Endothelial cell of umbilical vein (primary cell): ENCODE data around the gene SORCS3. TPM values are rescaled to one million over a fixed set of nuclear protein-coding genes. Genes with fewer than 3 reads are reported as not detected.

ENCODE experiments used
- BruUV-seq: library from RNA; stranded (reverse); fragments of 400-500 nt; replicated peaks from 2 replicates; lab custom pipeline; 2021; lab: Mats Ljungman, UMichigan
- CTCF ChIA-PET: fragments of 300-600, 350-600 bp; sonication (Branson Sonifier 250); formaldehyde crosslinking; loops from one replicate; lab custom pipeline; 2021; ENCODE audit warnings: antibody characterized with exemption, inconsistent platforms; lab: Charles Lee
- POLR2A ChIA-PET: fragments of 300-600, 350-600 bp; sonication (Branson Sonifier 250); formaldehyde crosslinking; loops from one replicate; lab custom pipeline; 2021; ENCODE audit warnings: antibody characterized with exemption, inconsistent platforms; lab: Charles Lee
- DNase-seq: peaks from one replicate; pipeline ENCODE4 v3.0.0-alpha.2; 2011; ENCODE audit warnings: low read depth, low spot score
- FAIRE-seq: peaks from 2 replicates; lab custom pipeline; 2011; peaks lifted over from hg19 to GRCh38; lab: Jason Lieb, UNC
- H2AFZ ChIP-seq: 2 replicates; pipeline ENCODE4 v1.6.0; 2012; ENCODE audit warnings: low read depth, low read length, control low read depth, inconsistent platforms
- H3K27ac ChIP-seq: 2 replicates; pipeline ENCODE4 v1.5.1; 2011; ENCODE audit warnings: low read depth, mild to moderate bottlenecking, control low read depth, low read length, moderate library complexity; ENCODE audit not compliant: insufficient read depth
- H3K27me3 ChIP-seq, 2 experiments: 2 replicates each; pipeline versions ENCODE4 v1.6.0 to v1.6.1; 2011; ENCODE audit warnings: low read length in 2 of 2, mixed read lengths in 1 of 2; ENCODE audit not compliant: control insufficient read depth in 2 of 2, insufficient read depth in 2 of 2
- H3K36me3 ChIP-seq, 2 experiments: 2 replicates in 1 of 2; 3 replicates in 1 of 2; pipeline ENCODE4 v1.5.1; 2011; ENCODE audit warnings: low read length in 2 of 2, mild to moderate bottlenecking in 1 of 2, moderate library complexity in 1 of 2; ENCODE audit not compliant: control insufficient read depth in 2 of 2, insufficient read depth in 2 of 2; ENCODE audit errors: extremely low read depth in 1 of 2
- H3K4me1 ChIP-seq: 3 replicates; pipeline ENCODE4 v1.5.1; 2011; ENCODE audit warnings: mild to moderate bottlenecking, low read length; ENCODE audit not compliant: control insufficient read depth, insufficient read depth; ENCODE audit errors: extremely low read depth
- H3K4me2 ChIP-seq: 2 replicates; pipeline ENCODE4 v1.6.1; 2011; ENCODE audit warnings: low read length, control low read depth, mixed read lengths; ENCODE audit not compliant: insufficient read depth
- H3K4me3 ChIP-seq, 3 experiments: fragments of 200-600 bp in 1 of 3; sonication (generic), shearing (Covaris generic) in 1 of 3; replicated peaks in 1 of 3; 2 replicates each; pipeline ENCODE4 v1.5.1; 2011 to 2016; ENCODE audit warnings: control low read depth in 3 of 3, low read length in 3 of 3, mild to moderate bottlenecking in 2 of 3, inconsistent platforms in 1 of 3, low read depth in 1 of 3, moderate library complexity in 1 of 3; ENCODE audit not compliant: insufficient read depth in 1 of 3
- H3K79me2 ChIP-seq: 2 replicates; pipeline ENCODE4 v1.6.0; 2012; ENCODE audit warnings: low read length, inconsistent platforms; ENCODE audit not compliant: control insufficient read depth, insufficient read depth
- H3K9ac ChIP-seq: replicated peaks from 2 replicates; pipeline ENCODE3; 2011; ENCODE audit warnings: low read length, control low read depth; ENCODE audit not compliant: insufficient read depth; ENCODE audit errors: extremely low read depth
- H3K9me1 ChIP-seq: replicated peaks from 3 replicates; pipeline ENCODE4 v1.6.0; 2011; ENCODE audit warnings: mild to moderate bottlenecking, low read length; ENCODE audit not compliant: control insufficient read depth, insufficient read depth; ENCODE audit errors: extremely low read depth
- H3K9me3 ChIP-seq: replicated peaks from 2 replicates; pipeline ENCODE4 v1.5.1; 2012; ENCODE audit warnings: low read length, inconsistent platforms; ENCODE audit not compliant: control insufficient read depth, insufficient read depth
- H4K20me1 ChIP-seq: replicated peaks from 2 replicates; pipeline ENCODE3; 2011; ENCODE audit warnings: mild to moderate bottlenecking, low read length; ENCODE audit not compliant: control insufficient read depth, insufficient read depth; ENCODE audit errors: extremely low read depth
- CTCF ChIP-seq, 2 donors: IDR thresholded peaks; 1 replicate in 1 of 2; 2 replicates in 1 of 2; pipeline ENCODE4 v1.5.1; 2011; ENCODE audit warnings: low read length in 2 of 2, mild to moderate bottlenecking in 2 of 2, moderate library complexity in 2 of 2, control low read depth in 1 of 2, inconsistent platforms in 1 of 2, low read depth in 1 of 2; ENCODE audit not compliant: insufficient read depth in 1 of 2; ENCODE audit errors: extremely low read depth in 1 of 2
- EZH2 ChIP-seq: IDR thresholded peaks from 2 replicates; pipeline ENCODE4 v1.6.1; 2012; ENCODE audit warnings: borderline replicate concordance, low read depth, mild to moderate bottlenecking, moderate library complexity, low read length, inconsistent platforms; ENCODE audit not compliant: severe bottlenecking
- FOS ChIP-seq: IDR thresholded peaks from 2 replicates; pipeline ENCODE4 v1.6.1; 2011; ENCODE audit warnings: mild to moderate bottlenecking, low read length, moderate library complexity, borderline replicate concordance; ENCODE audit not compliant: insufficient read depth
- GATA2 ChIP-seq: IDR thresholded peaks from 2 replicates; pipeline ENCODE4 v1.7.0; 2011; ENCODE audit warnings: low read depth, mild to moderate bottlenecking, moderate library complexity, mixed read lengths, low read length; ENCODE audit not compliant: insufficient read length, insufficient read depth
- JUN ChIP-seq: IDR thresholded peaks from 2 replicates; pipeline ENCODE4 v1.6.1; 2011; ENCODE audit warnings: borderline replicate concordance, low read depth; ENCODE audit not compliant: insufficient read length, insufficient read depth
- MYC ChIP-seq: IDR thresholded peaks from one replicate; pipeline ENCODE4 v1.6.1; 2011; ENCODE audit warnings: mild to moderate bottlenecking, low read depth, low read length
- POLR2A ChIP-seq: IDR thresholded peaks from 2 replicates; pipeline ENCODE4 v1.6.1; 2012; ENCODE audit warnings: low read depth, mild to moderate bottlenecking, control low read depth, low read length
- POLR2AphosphoS5 ChIP-seq: IDR thresholded peaks from 2 replicates; pipeline ENCODE4 v1.6.1; 2012; ENCODE audit warnings: low read depth, mild to moderate bottlenecking, control low read depth, low read length, moderate library complexity; ENCODE audit not compliant: insufficient read depth
- dilution Hi-C: fragments of 300-500 bp; cut with MboI; formaldehyde crosslinking; loops from one replicate; pipeline ENCODE4 v1.15.0; 2019; ENCODE audit warnings: low sequenced_read_pairs; ENCODE audit not compliant: extremely low pct_ligation_motif_present
- intact Hi-C: fragments of 100-400 bp; cut with micrococcal nuclease; formaldehyde crosslinking; loops from one replicate; pipeline ENCODE4 v1.10.0; 2022
- polyA plus RNA-seq, 4 experiments: library from polyadenylated mRNA; depleted of rRNA in 3 of 4; stranded (reverse) in 3 of 4; unstranded in 1 of 4; fragments of >200 nt; gene quantifications; 2 replicates each; pipeline versions ENCODE4 v1.2.1 to v1.2.3, GENCODE V29; 2011 to 2012; ENCODE audit warnings: missing spikeins in 1 of 4
- total RNA-seq: library from RNA; stranded (reverse); gene quantifications from 2 replicates; pipeline ENCODE4 v1.2.3, GENCODE V29; 2021
- TF ChIP-seq, protein P1 (sequence below): IDR thresholded peaks from 2 replicates; pipeline ENCODE4 v1.6.1; 2011; ENCODE audit not compliant: insufficient read depth, insufficient read length

SORCS3 gene
- total and polyA plus RNA-seq, 2 donors (not counting 3 experiments of a cell fraction or from before 2014, with no cell fraction given) = not detected

DNA sequence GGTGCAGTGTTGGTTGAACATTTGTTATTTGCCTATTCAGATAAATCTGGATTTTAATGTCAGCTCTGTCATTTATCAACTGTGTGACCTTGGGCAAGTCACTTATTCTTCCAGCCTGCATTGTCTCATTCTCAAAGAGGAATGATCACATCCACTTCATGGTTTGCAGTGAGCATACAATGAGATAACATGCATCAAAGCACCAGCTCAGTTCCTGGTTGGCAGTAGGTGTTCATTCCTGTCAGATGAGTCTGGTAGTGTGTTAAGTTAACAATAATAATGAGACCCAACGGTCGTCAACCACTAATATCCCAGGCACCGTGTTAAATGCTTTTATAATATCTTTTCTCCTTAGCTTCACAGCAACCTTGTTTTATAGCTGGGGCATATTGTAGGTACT lies 137.3 kb downstream of the SORCS3 start:
- H3K27ac ChIP-seq = no peak overlapping the region
- DNase-seq (no peak), FAIRE-seq (no peak)
- H3K9me3 ChIP-seq = peaks cover 2% of the 10 kb centered on the region
- BruUV-seq = no TSS peak
- no peak for TF ChIP-seq JUN
- TF ChIP-seq, protein P1, sequence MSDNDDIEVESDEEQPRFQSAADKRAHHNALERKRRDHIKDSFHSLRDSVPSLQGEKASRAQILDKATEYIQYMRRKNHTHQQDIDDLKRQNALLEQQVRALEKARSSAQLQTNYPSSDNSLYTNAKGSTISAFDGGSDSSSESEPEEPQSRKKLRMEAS = no peak
- no peak for TF ChIP-seq POLR2AphosphoS5
- TF ChIP-seq POLR2A = no peak
- TF ChIP-seq MYC = no peak
- no peak for TF ChIP-seq CTCF (IDR thresholded peaks at IDR 0.05; ENCODE audit: extremely low read depth in 1 of 2, insufficient read depth in 1 of 2, low read depth in 1 of 2, low read length in 2 of 2)
- no peak for TF ChIP-seq GATA2
- TF ChIP-seq FOS = no peak
- TF ChIP-seq EZH2 = no peak
- dilution Hi-C loops = no loop called here
- no peaks in the 10 kb centered on the region for H3K27me3 ChIP-seq
- H3K4me3 ChIP-seq = no peak overlapping the region
- POLR2A ChIA-PET = no interaction called here
- no peak overlapping the region for H2AFZ ChIP-seq
- H3K36me3 ChIP-seq = no peaks in the 10 kb centered on the region
- no peaks in the 10 kb centered on the region for H3K9me1 ChIP-seq
- H3K4me1 ChIP-seq = no peaks in the 10 kb centered on the region
- CTCF ChIA-PET = no interaction called here
- intact Hi-C loops = no loop called here
- no peaks in the 10 kb centered on the region for H4K20me1 ChIP-seq
- H3K9ac ChIP-seq = no peak overlapping the region
- no peaks in the 10 kb centered on the region for H3K79me2 ChIP-seq
- H3K4me2 ChIP-seq = no peak overlapping the region
